ENCODE data around the gene PCDH9.

The PCDH9 gene

GRCh38 chr13:67147342-67148133 is 82.6 kb downstream of the PCDH9 start:
- Histone ChIP-seq H3K4me3 (ENCODE audit: insufficient read length, low read depth) (no peak overlapping the region), H3K4me1 (ENCODE audit: insufficient read depth, insufficient read length) (no peaks in the 10 kb centered on the region), H3K36me3 (ENCODE audit: insufficient read depth, insufficient read length, low read length) (no peaks in the 10 kb centered on the region), H3K9me3 (ENCODE audit: insufficient read depth, low read length) (no peaks in the 10 kb centered on the region), H3K9ac (ENCODE audit: insufficient read length, low read depth) (no peak overlapping the region), H3K27me3 (ENCODE audit: insufficient read depth, insufficient read length) (no peaks in the 10 kb centered on the region)
- no peak for TF ChIP-seq ZNF274 (IDR thresholded peaks at IDR 0.05; ENCODE audit: low read depth, low read length)
- TF ChIP-seq SUZ12 (IDR thresholded peaks at IDR 0.05; ENCODE audit: extremely low read depth, insufficient read depth, insufficient read length): no peak
- TF ChIP-seq YY1 (IDR thresholded peaks at IDR 0.05; ENCODE audit: insufficient read depth, insufficient read length): no peak
- peak; percentile 3 for DNase-seq (ENCODE audit: low read depth, low spot score)

- no peak for DNase-seq (ENCODE audit: low read depth, low spot score)
- Histone ChIP-seq H3K9ac (ENCODE audit: insufficient read length, low read depth) (no peak overlapping the region), H3K36me3 (ENCODE audit: insufficient read depth, insufficient read length, low read length) (no peaks in the 10 kb centered on the region), H3K9me3 (ENCODE audit: insufficient read depth, low read length) (no peaks in the 10 kb centered on the region), H3K27me3 (ENCODE audit: insufficient read depth, insufficient read length) (no peaks in the 10 kb centered on the region), H3K4me3 (ENCODE audit: insufficient read length, low read depth) (no peak overlapping the region), H3K4me1 (ENCODE audit: insufficient read depth, insufficient read length) (no peaks in the 10 kb centered on the region)
- TF ChIP-seq SUZ12 (IDR thresholded peaks at IDR 0.05; ENCODE audit: extremely low read depth, insufficient read depth, insufficient read length) (no peak), ZNF274 (IDR thresholded peaks at IDR 0.05; ENCODE audit: low read depth, low read length) (no peak)
Measured at GRCh38 chr13:67146523-67147130, 83.5 kb downstream of the PCDH9 start.

GRCh38 chr13:67145950-67146349 is 84.2 kb downstream of the PCDH9 start:
- TF ChIP-seq SUZ12 (IDR thresholded peaks at IDR 0.05; ENCODE audit: extremely low read depth, insufficient read depth, insufficient read length) (no peak), ZNF274 (IDR thresholded peaks at IDR 0.05; ENCODE audit: low read depth, low read length) (no peak), YY1 (IDR thresholded peaks at IDR 0.05; ENCODE audit: insufficient read depth, insufficient read length) (no peak)
- H3K27me3 ChIP-seq (ENCODE audit: insufficient read depth, insufficient read length): no peaks in the 10 kb centered on the region
- H3K4me1 ChIP-seq (ENCODE audit: insufficient read depth, insufficient read length): no peaks in the 10 kb centered on the region
- DNase-seq (ENCODE audit: low read depth, low spot score): no peak
- H3K4me3 ChIP-seq (ENCODE audit: insufficient read length, low read depth): no peak overlapping the region
- no peaks in the 10 kb centered on the region for H3K36me3 ChIP-seq (ENCODE audit: insufficient read depth, insufficient read length, low read length)
- no peak overlapping the region for H3K9ac ChIP-seq (ENCODE audit: insufficient read length, low read depth)
- no peaks in the 10 kb centered on the region for H3K9me3 ChIP-seq (ENCODE audit: insufficient read depth, low read length)

GRCh38 chr13:67143544-67144115 is 86.5 kb downstream of the PCDH9 start:
- no peak overlapping the region for H3K4me3 ChIP-seq (ENCODE audit: insufficient read length, low read depth)
- no peaks in the 10 kb centered on the region for H3K4me1 ChIP-seq (ENCODE audit: insufficient read depth, insufficient read length)
- no peak overlapping the region for H3K9ac ChIP-seq (ENCODE audit: insufficient read length, low read depth)
- H3K36me3 ChIP-seq (ENCODE audit: insufficient read depth, insufficient read length, low read length): no peaks in the 10 kb centered on the region
- H3K27me3 ChIP-seq (ENCODE audit: insufficient read depth, insufficient read length): no peaks in the 10 kb centered on the region
- TF ChIP-seq YY1 (IDR thresholded peaks at IDR 0.05; ENCODE audit: insufficient read depth, insufficient read length) (no peak), SUZ12 (IDR thresholded peaks at IDR 0.05; ENCODE audit: extremely low read depth, insufficient read depth, insufficient read length) (no peak), ZNF274 (IDR thresholded peaks at IDR 0.05; ENCODE audit: low read depth, low read length) (no peak)
- DNase-seq (ENCODE audit: low read depth, low spot score): no peak
- H3K9me3 ChIP-seq (ENCODE audit: insufficient read depth, low read length): no peaks in the 10 kb centered on the region

- DNase-seq (ENCODE audit: low read depth, low spot score): no peak
- Histone ChIP-seq H3K4me3 (ENCODE audit: insufficient read length, low read depth) (no peak overlapping the region), H3K36me3 (ENCODE audit: insufficient read depth, insufficient read length, low read length) (no peaks in the 10 kb centered on the region), H3K9me3 (ENCODE audit: insufficient read depth, low read length) (no peaks in the 10 kb centered on the region), H3K9ac (ENCODE audit: insufficient read length, low read depth) (no peak overlapping the region), H3K27me3 (ENCODE audit: insufficient read depth, insufficient read length) (no peaks in the 10 kb centered on the region), H3K4me1 (ENCODE audit: insufficient read depth, insufficient read length) (no peaks in the 10 kb centered on the region)
- TF ChIP-seq ZNF274 (IDR thresholded peaks at IDR 0.05; ENCODE audit: low read depth, low read length): no peak
- TF ChIP-seq SUZ12 (IDR thresholded peaks at IDR 0.05; ENCODE audit: extremely low read depth, insufficient read depth, insufficient read length): no peak
- no peak for TF ChIP-seq YY1 (IDR thresholded peaks at IDR 0.05; ENCODE audit: insufficient read depth, insufficient read length)
Measured at GRCh38 chr13:67140006-67140405, 90.1 kb downstream of the PCDH9 start.

- Histone ChIP-seq H3K9me3 (ENCODE audit: insufficient read depth, low read length) (no peaks in the 10 kb centered on the region), H3K36me3 (ENCODE audit: insufficient read depth, insufficient read length, low read length) (no peaks in the 10 kb centered on the region), H3K4me3 (ENCODE audit: insufficient read length, low read depth) (no peak overlapping the region), H3K27me3 (ENCODE audit: insufficient read depth, insufficient read length) (no peaks in the 10 kb centered on the region), H3K4me1 (ENCODE audit: insufficient read depth, insufficient read length) (no peaks in the 10 kb centered on the region), H3K9ac (ENCODE audit: insufficient read length, low read depth) (no peak overlapping the region)
- TF ChIP-seq SUZ12 (IDR thresholded peaks at IDR 0.05; ENCODE audit: extremely low read depth, insufficient read depth, insufficient read length): no peak
- no peak for TF ChIP-seq ZNF274 (IDR thresholded peaks at IDR 0.05; ENCODE audit: low read depth, low read length)
- TF ChIP-seq YY1 (IDR thresholded peaks at IDR 0.05; ENCODE audit: insufficient read depth, insufficient read length): no peak
- no peak for DNase-seq (ENCODE audit: low read depth, low spot score)
Measured at GRCh38 chr13:67139551-67139950, 90.6 kb downstream of the PCDH9 start.

GRCh38 chr13:67138970-67139369 is 91.2 kb downstream of the PCDH9 start:
- no peak overlapping the region for H3K9ac ChIP-seq (ENCODE audit: insufficient read length, low read depth)
- no peak for TF ChIP-seq SUZ12 (IDR thresholded peaks at IDR 0.05; ENCODE audit: extremely low read depth, insufficient read depth, insufficient read length)
- no peak for TF ChIP-seq ZNF274 (IDR thresholded peaks at IDR 0.05; ENCODE audit: low read depth, low read length)
- no peak for TF ChIP-seq YY1 (IDR thresholded peaks at IDR 0.05; ENCODE audit: insufficient read depth, insufficient read length)
- H3K36me3 ChIP-seq (ENCODE audit: insufficient read depth, insufficient read length, low read length): no peaks in the 10 kb centered on the region

More at GRCh38 chr13:67138970-67139369, 91.2 kb downstream of the PCDH9 start:
- Histone ChIP-seq H3K4me3 (ENCODE audit: insufficient read length, low read depth) (no peak overlapping the region), H3K9me3 (ENCODE audit: insufficient read depth, low read length) (no peaks in the 10 kb centered on the region), H3K4me1 (ENCODE audit: insufficient read depth, insufficient read length) (no peaks in the 10 kb centered on the region), H3K27me3 (ENCODE audit: insufficient read depth, insufficient read length) (no peaks in the 10 kb centered on the region)
- DNase-seq (ENCODE audit: low read depth, low spot score): no peak

Measured in NT2/D1 (cell line).